NCI-H82 treated with DMSO at 0.1 percent for 48 hours (cell line): ENCODE measurements around the gene CEBPE.

Source experiments
- DNase-seq: peaks from one replicate; lab custom pipeline; 2025; ENCODE audit not compliant: unreplicated experiment; lab: John Stamatoyannopoulos, UW

CEBPE gene

DNA sequence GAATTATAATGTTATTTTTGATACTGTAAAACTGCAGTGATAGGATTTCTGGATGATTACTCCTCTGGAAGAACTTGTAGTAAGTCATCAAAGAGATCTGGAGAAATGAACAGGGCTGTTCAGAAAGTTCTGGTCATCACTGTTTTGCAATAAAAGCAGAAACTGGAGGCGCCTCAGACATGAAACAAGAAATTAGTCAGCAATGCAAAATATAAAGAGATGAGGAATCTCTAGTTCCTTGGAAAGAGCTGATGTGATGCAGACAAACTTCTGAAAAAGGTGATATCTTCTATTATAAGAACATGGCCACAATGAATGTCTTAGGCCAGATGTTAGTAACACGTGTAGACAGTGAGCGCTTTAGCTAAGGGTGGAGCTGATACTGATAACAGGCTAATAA lies 33.6 kb downstream of the CEBPE start:
- DNase-seq, result no peak

DNA sequence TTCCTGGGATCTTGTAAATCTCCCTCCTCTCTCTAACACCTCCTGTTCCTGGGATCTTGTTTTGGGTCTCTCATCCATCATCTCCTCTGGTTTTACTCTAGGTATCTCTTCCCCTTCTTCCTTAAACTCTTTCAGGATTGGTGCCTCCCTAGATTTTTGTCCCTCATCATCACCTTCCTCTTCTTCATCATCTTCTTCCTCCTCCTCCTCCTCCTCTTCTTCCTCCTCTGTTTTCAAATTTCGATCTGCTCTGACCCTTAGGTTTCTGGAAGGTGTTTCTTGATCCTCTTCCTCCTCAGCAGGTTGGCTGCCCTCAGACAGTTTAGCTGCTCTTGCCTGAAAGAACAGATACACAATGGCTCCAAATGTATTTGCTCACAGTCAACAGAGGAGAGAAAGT lies 38.6 kb downstream of the CEBPE start:
- no peak for DNase-seq

DNA sequence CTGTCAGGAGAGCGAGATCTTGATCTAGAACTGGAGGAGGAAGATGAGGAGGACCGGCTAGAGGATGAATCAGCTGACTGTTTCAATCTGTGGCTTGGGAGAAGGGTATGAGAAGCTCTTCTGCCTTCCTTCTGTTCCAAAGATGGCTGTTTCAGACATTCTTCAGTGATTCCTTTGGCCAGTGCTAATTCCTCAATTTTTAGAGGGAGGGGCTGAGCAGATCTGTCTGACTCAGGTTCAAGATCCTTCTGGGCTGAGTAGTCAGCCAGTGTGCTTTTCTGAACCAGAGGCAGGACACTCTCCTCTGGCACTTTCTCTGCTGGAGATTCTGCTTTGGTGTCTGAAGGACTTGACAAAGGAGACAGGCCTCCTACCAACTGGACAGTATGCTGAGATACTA lies 39.3 kb downstream of the CEBPE start:
- DNase-seq, result no peak

GRCh38 chr14:23078692-23079116 lies 40.4 kb downstream of the CEBPE start:
- no peak for DNase-seq

- DNase-seq, result no peak
Observed at GRCh38 chr14:23077962-23078361, 41.1 kb downstream of the CEBPE start.

DNA sequence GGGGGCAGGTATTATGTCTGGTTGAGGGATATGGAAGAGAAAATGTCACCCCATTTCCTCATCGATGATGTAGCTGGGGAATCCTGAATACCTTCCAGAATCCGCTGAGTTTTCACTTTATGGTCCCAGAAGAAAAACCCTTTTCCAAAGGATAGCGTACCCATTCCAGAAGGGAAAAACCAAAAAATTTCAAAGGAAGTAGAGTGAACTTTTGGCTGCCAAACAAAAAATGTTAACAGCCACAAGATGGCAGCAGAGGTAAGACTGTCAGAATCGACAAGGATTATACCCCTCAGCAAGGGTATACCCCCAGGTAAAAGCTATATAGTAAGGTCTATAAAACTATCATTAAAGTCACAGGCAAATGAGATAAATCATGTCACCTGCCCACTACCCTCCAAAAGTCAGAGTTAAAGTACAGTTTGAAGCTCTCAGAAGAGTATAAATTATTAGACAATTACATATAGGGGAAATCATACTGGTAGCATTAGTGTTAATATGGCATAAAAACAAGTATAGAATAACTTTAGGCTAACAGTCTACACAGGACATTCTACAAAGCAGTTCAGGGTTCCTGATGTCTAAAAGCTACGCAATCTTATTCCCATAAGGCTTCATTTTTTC lies 42.2 kb downstream of the CEBPE start:
- DNase-seq, result no peak

DNA sequence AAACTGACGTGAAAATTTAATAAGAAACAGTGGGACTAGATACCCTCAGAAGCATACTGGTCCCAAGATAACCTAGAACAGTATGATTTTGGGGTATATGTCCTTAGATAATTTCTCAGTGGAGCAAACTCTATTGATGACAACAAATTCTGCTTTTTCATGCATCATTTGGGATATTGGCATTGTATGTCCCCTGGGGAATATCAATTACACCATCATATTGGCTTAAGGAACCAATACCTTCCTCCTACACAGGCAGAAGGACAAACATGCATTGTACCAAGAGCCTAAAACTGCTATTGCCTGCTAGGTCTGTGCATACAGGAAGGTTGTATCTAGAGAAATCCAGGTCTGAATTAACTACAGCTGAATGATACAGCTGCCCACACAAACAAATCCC lies 44.1 kb downstream of the CEBPE start:
- no peak for DNase-seq

- no peak for DNase-seq
Observed at GRCh38 chr14:23071921-23072539, 47.0 kb downstream of the CEBPE start.

DNA sequence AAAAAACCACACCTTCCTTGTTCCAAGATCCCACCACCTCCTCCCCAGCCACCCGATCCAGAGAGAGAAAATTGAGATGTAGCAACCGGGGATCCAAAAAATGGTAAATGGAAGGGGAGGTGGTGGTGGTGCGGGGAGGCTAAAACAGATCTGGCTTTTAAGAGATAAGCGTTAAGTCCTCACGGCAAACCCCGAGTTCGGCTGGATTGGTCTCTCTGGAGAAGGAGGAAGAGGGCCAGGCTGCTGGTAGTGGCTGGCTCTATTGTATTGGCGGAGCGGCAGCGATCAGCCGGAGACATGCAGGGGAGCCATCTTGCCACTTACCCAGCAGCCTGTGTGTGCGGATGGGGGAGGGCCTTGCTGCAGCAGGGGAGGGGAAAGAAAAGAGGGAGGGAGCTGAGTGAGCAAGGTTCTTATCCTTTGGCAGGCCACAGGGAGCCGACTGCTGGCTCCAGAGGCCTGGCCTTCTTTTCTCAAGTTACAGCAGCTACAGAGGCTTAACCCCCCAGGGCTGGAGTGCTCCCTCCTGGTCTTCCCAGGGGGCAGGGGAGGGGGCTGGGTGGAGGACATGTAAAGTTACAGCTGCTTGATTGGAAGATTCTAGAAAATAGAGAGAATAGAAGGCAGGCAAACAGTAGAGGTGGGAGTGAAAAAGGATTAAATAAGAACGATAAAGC lies 47.7 kb downstream of the CEBPE start:
- no peak for DNase-seq

- no peak for DNase-seq
Observed at GRCh38 chr14:23070262-23071129, 48.6 kb downstream of the CEBPE start.

- DNase-seq, result no peak
Observed at GRCh38 chr14:23069413-23069806, 49.6 kb downstream of the CEBPE start.

DNA sequence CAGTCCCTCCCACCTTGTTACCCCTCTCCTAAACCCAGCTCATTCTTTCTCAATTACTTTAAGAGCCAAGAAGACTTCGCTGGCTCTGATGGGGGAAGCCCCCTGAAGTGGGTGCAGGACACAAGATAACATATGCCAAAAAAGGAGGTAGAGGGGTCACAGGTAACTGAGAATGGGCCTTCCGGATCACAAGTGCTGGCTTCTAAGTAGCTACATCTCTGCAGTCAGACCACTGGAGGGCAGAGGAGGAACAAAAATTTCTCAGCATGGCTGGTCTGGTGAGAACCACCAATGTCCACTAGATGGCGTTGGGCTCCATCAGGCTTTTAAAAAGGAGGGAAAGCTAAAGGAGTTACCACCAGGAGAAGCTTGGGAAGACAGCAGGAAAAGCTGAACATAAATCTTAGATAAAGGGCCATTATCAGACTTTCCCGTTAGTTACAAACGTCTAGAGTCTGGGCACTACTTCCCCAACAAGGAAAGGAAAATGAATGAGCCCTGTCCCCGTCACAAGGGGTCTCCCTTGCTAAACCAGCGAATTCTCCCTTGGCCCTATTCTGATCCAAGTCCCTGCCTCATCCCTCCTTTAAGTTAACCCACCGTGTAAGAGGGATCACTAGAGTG lies 50.2 kb downstream of the CEBPE start:
- DNase-seq, result no peak

DNA sequence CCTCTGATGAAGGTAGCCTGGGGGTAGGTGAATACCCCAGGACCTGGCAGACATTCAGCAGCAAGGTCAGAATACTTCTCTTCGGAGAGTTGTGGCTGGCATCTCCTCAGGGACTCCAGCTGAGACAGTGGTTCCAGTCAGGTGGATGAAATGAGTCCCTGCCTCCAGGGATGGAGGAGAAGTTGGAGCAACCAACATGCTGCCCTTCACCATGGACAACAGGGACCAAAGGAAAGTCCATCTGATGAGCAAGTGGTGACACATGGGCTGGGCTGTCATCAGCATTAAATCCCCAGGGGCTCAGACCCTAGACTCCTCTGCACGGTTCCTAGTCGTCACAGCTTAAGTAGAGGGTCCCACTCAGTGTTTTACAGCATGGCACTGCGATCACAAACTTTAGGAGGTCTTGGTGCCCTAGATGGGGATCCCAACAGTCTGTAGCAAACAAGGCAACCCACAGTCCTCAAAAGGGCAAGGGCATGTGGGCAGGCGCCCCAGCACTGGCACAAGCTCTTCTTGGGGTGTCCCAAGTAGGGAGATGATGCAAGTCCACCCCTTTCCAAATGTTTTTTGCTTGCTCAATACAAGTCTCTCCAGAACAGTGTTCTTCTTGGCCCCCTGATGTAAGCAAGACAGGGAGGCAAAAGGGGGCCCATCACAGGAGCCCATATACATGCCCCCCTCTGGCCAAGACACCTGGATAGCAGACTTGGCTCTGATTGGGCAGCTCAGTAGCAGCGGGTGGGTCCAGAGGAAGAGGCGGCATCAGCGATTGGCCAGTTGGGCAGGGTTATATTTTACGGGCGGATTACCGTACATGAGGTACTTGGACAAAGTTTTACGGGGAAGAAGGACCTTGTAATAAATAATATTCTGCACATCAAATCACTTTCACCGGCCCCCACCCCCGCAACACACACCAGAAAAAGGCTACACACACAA lies 50.9 kb downstream of the CEBPE start:
- DNase-seq, result no peak
